DOHH2 (cell line): ENCODE results near the gene SPACA1.
"Not testable (repeated sequence)": the region's sequence is repeated elsewhere in the genome, so short reads cannot be mapped to it uniquely, and the experiment has no call there.

Experiments used
- H3F3A ChIP-seq: fragments of 200-600 bp; sonication (generic), shearing (Covaris generic); 2 replicates; pipeline ENCODE4 v1.6.0; 2016; ENCODE audit warnings: antibody characterized with exemption, mild to moderate bottlenecking; ENCODE audit not compliant: control insufficient read depth, insufficient read depth
- H3K27ac ChIP-seq: fragments of 200-600 bp; sonication (generic); 2 replicates; pipeline ENCODE4 v1.5.1; 2014; ENCODE audit warnings: low read depth, mild to moderate bottlenecking, low read length, moderate library complexity
- H3K27me3 ChIP-seq: fragments of 200-600 bp; sonication (generic); 2 replicates; pipeline ENCODE4 v1.6.1; 2014; ENCODE audit warnings: mild to moderate bottlenecking, low read length, mixed read lengths; ENCODE audit not compliant: control insufficient read depth
- H3K36me3 ChIP-seq: fragments of 200-600 bp; sonication (generic); 2 replicates; pipeline ENCODE4 v1.6.1; 2014; ENCODE audit warnings: mild to moderate bottlenecking, low read length, moderate library complexity, mixed read lengths; ENCODE audit not compliant: control insufficient read depth
- H3K4me1 ChIP-seq: fragments of 200-600 bp; sonication (generic); 2 replicates; pipeline ENCODE4 v1.6.1; 2014; ENCODE audit warnings: mild to moderate bottlenecking, low read length, mixed read lengths; ENCODE audit not compliant: control insufficient read depth
- H3K4me2 ChIP-seq: fragments of 200-600 bp; sonication (generic); 2 replicates; pipeline ENCODE4 v1.6.0; 2014; ENCODE audit warnings: mild to moderate bottlenecking, low read length, moderate library complexity
- H3K4me3 ChIP-seq: fragments of 200-600 bp; sonication (generic); 2 replicates; pipeline ENCODE4 v1.5.1; 2014; ENCODE audit warnings: mild to moderate bottlenecking, low read length, mixed read lengths
- H3K79me2 ChIP-seq: fragments of 200-600 bp; sonication (generic); 2 replicates; pipeline ENCODE4 v1.6.1; 2014; ENCODE audit warnings: mild to moderate bottlenecking, low read length, mixed read lengths; ENCODE audit not compliant: control insufficient read depth
- H3K9me2 ChIP-seq: fragments of 200-600 bp; sonication (generic); replicated peaks from 2 replicates; pipeline ENCODE4 v1.6.1; 2014; ENCODE audit warnings: mild to moderate bottlenecking, low read length, mixed read lengths; ENCODE audit not compliant: control insufficient read depth
- H3K9me3 ChIP-seq: fragments of 200-600 bp; sonication (generic); 2 replicates; pipeline ENCODE4 v1.6.1; 2014; ENCODE audit warnings: antibody characterized with exemption, low read length, mixed read lengths; ENCODE audit not compliant: control insufficient read depth, insufficient read depth
- H4K20me1 ChIP-seq: fragments of 200-600 bp; sonication (generic); 2 replicates; pipeline ENCODE4 v1.6.0; 2014; ENCODE audit warnings: low read depth, mild to moderate bottlenecking, antibody characterized with exemption, low read length, moderate library complexity; ENCODE audit not compliant: control insufficient read depth, insufficient read depth
- CTCF ChIP-seq: fragments of 200-600 bp; sonication (generic); IDR thresholded peaks from one replicate; pipeline ENCODE4 v1.5.1; 2014; ENCODE audit warnings: antibody characterized with exemption, mild to moderate bottlenecking, low read depth, low read length; ENCODE audit not compliant: poor library complexity, severe bottlenecking
- EZH2phosphoT487 ChIP-seq: fragments of 200-600 bp; sonication (generic); IDR thresholded peaks from 2 replicates; pipeline ENCODE4 v1.6.1; 2017; ENCODE audit warnings: borderline replicate concordance, mild to moderate bottlenecking, antibody characterized with exemption, low read length, moderate library complexity, mixed read lengths

SPACA1 gene

GRCh38 chr6:88047510-88048150 is at the start of gene SPACA1:
Gene SPACA1, plus strand, starts transcription at chr6:88047841. Its CDS starts 65 bp downstream, at chr6:88047906.
- no peak within 1 kb of the TSS for H3K4me3 ChIP-seq
- TF ChIP-seq EZH2phosphoT487 (no peak), CTCF (no peak)
- no peaks in the 10 kb centered on the region for H3K27me3 ChIP-seq
- no peaks in the 10 kb centered on the region; the same call in 1 of the 2 replicates for H3K9me2 ChIP-seq
- no peaks in the 10 kb centered on the region for H3K4me1 ChIP-seq
- no peaks in the 10 kb centered on the region for H3K79me2 ChIP-seq
- no peak within 1 kb of the TSS for H3K4me2 ChIP-seq
- no peaks in the 10 kb centered on the region for H3F3A ChIP-seq
- H4K20me1 ChIP-seq, result no peaks in the 10 kb centered on the region
- peaks cover 8% of the 10 kb centered on the region; the same call in 1 of the 2 replicates for H3K9me3 ChIP-seq
- no peak within 1 kb of the TSS for H3K27ac ChIP-seq
- no peaks in the 10 kb centered on the region for H3K36me3 ChIP-seq

- TF ChIP-seq CTCF, result no peak
- no peak for TF ChIP-seq EZH2phosphoT487
- Histone ChIP-seq H3K9me3 (no peaks in the 10 kb centered on the region), H3K79me2 (no peaks in the 10 kb centered on the region), H3K4me3 (no peak overlapping the region), H3K36me3 (no peaks in the 10 kb centered on the region), H3K4me2 (no peak overlapping the region), H3K4me1 (no peaks in the 10 kb centered on the region), H4K20me1 (no peaks in the 10 kb centered on the region), H3K27me3 (no peaks in the 10 kb centered on the region), H3F3A (peaks cover 3% of the 10 kb centered on the region; the same call in 1 of the 2 replicates), H3K27ac (no peak overlapping the region), H3K9me2 (no peaks in the 10 kb centered on the region)
These were observed 46.9 kb upstream of the SPACA1 start for GRCh38 chr6:88000713-88001112.

- not testable (repeated sequence) for H3K4me2 ChIP-seq
These were observed 46.4 kb upstream of the SPACA1 start for GRCh38 chr6:88001279-88001678.

GRCh38 chr6:88004707-88005106 is 42.9 kb upstream of the SPACA1 start:
- H3K36me3 ChIP-seq, result no peaks in the 10 kb centered on the region
- peaks cover 15% of the 10 kb centered on the region for H3K4me1 ChIP-seq
- H3K9me2 ChIP-seq, result no peaks in the 10 kb centered on the region
- H3K4me3 ChIP-seq, result no peak overlapping the region
- no peak overlapping the region for H3K27ac ChIP-seq
- no peaks in the 10 kb centered on the region for H4K20me1 ChIP-seq
- no peak overlapping the region for H3K4me2 ChIP-seq
- H3K9me3 ChIP-seq, result no peaks in the 10 kb centered on the region
- no peaks in the 10 kb centered on the region for H3K79me2 ChIP-seq
- peaks cover 3% of the 10 kb centered on the region; the same call in 1 of the 2 replicates for H3F3A ChIP-seq
- no peak for TF ChIP-seq EZH2phosphoT487
- no peak for TF ChIP-seq CTCF
- H3K27me3 ChIP-seq, result no peaks in the 10 kb centered on the region

More at GRCh38 chr6:88001279-88001678, 46.4 kb upstream of the SPACA1 start:
- not testable (repeated sequence) for H3K79me2 ChIP-seq, H3K27ac ChIP-seq, H3K9me2 ChIP-seq, H3F3A ChIP-seq, H3K27me3 ChIP-seq, H3K4me1 ChIP-seq, H3K36me3 ChIP-seq, H4K20me1 ChIP-seq, H3K9me3 ChIP-seq, H3K4me3 ChIP-seq
